SHP77 (cell line): ENCODE results near the gene CD48.
"Not testable (repeated sequence)": the region's sequence is repeated elsewhere in the genome, so short reads cannot be mapped to it uniquely, and the experiment has no call there.

Experiments used
- DNase-seq, 2 experiments: peaks; one replicate each; lab custom pipeline; 2025; lab: John Stamatoyannopoulos, UW

The CD48 gene

DNA sequence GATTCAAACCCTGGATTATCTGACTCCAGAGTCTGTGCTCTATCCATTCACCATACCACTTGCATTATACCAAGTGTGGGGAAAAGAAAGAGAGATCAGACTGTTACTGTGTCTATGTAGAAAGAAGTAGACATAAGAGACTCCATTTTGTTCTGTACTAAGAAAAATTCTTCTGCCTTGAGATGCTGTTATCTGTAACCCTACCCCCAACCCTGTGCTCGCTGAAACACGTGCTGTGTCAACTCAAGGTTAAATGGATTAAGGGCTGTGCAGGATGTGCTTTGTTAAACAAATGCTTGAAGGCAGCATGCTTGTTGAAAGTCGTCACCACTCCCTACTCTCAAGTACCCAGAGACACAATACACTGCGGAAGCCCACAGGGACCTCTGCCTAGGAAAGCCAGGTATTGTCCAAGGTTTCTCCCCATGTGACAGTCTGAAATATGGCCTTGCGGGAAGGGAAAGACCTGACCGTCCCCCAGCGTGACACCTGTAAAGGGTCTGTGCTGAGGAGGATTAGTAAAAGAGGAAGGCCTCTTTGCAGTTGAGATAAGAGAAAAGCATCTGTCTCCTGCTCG, 59.5 kb downstream of the CD48 start:
- DNase-seq, result not testable (repeated sequence)

- DNase-seq, result no peak
These were observed 60.1 kb downstream of the CD48 start for GRCh38 chr1:160651433-160652064.

GRCh38 chr1:160647329-160647720, 64.3 kb downstream of the CD48 start:
- DNase-seq, result no peak

DNA sequence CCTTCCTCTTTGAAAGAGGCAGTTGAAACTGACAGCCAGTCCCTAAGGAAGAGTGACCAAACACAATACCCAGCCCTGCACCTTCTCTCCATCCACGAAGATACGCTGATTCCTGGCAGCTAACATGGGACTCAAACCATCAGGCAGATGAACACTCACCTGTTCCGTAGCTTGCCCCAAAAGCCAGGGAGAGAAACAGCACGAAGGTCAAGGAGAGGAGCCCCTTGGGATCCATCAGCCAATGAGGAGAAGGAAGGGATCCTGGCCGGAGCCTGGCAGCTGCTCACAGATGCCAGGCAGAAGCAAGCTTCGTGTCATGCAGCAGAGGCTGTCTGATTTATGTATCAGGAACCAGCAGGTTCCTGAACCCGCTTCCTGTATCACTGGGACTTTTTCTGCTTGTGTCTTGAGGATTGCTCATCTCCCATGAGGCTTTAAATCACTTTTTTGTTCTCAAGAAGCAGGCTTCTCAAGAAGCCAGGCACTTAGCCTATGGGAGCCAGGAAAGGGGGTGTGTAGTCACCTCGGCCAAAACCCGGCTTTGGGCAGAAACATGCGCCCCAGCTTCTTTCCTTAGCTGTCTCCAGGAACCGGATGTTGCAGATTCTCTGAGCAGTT, 64.8 kb downstream of the CD48 start, which contains the start of gene SLAMF1:
SLAMF1 (minus strand) TSS at position 334 of the 618 bp plus-strand sequence; CDS start at position 235, 99 bp downstream.
- DNase-seq, result no peak

DNA sequence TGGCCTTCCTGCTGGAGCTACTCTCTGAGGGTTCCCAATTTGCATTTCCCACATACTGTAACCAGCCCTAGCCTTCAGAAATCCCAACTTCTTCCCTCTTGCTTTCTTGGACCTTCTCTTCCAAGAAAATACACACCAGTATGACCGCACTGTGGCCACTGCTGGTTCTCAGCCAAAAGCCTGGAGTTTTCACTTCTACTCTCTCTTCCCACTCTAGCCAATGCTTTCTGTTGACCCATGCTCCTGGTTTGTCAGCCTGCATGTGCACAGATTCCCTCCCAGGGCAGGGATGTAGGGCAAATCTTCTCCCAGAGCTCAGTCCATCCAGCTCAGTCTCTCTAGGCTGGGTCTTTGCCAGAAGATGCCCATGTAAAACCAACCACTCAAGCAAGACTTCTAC, 65.4 kb downstream of the CD48 start:
- no peak for DNase-seq

DNA sequence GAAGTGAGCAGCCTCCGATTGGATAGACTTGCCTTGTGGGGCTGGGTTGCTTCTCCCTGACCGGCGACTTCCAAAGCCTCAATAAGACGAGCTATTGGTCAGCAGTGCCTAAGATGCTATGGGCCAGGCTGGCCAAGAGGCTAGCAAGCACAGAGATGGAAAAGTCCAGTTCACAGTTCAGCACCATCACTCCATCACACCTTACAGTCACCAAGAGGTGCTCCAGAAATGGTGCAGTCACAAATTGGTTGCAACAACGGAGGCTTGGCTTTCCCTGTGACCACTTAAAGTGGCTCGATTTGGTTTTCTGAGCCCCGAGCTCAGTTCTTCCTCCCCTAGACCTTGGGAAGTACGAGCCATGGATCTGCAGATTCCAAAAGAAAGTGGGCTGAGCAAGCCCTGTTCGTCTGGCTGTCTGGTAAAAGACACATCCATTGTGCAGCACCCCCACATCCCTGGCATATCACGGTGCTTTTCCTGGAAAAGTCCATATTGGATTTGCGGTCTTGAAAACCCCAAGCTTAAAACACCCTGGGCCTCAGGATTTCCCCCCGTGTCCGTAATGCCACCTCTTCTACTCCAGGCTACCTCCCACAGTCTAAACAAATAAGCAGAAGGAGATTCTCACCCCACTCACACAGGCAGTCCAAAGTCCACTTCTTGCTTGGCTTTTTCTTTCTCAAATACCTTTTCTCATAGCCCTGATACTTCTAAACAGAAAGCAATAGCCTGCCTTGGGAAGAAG, 66.1 kb downstream of the CD48 start:
- no peak for DNase-seq

DNA sequence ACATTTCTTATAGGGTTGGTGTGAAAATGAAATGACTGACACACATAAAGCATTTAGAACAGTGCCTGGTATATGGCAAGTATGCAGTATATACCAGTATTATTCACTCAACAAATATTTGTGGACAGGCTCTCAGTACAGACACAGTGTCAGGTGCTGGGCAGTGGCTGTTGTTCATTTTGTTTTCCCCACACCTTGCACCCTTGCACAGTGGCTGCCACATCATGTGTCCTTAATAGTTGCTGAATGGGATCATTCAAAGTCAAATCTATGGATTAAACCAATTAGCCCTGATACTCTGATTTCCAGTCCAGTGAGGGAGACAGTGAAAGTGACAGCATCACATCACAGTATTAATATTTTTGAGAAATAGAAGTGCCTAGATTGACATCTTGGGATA, 67.2 kb downstream of the CD48 start:
- DNase-seq, result no peak

DNA sequence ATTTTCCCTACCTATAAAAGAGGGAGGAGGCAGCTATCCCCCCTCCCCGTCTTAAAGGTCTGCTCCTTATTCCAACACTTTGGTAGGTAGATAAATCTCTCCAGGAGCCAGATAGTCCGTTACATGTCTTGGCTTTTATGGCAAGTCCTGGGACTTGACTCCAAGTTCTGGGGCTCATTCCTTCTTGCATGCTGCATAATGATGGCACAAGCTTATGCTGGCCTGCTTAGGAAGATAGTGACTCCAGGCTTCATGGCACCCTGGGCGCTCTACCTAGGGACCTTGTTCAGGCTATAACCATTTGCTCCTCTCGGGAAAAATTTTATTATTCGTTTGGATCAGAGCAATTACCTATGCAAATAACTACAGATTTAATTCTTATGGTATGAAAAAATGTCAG, 68.5 kb downstream of the CD48 start:
- DNase-seq, result no peak

GRCh38 chr1:160642281-160642644, 69.4 kb downstream of the CD48 start:
- DNase-seq, result no peak

DNA sequence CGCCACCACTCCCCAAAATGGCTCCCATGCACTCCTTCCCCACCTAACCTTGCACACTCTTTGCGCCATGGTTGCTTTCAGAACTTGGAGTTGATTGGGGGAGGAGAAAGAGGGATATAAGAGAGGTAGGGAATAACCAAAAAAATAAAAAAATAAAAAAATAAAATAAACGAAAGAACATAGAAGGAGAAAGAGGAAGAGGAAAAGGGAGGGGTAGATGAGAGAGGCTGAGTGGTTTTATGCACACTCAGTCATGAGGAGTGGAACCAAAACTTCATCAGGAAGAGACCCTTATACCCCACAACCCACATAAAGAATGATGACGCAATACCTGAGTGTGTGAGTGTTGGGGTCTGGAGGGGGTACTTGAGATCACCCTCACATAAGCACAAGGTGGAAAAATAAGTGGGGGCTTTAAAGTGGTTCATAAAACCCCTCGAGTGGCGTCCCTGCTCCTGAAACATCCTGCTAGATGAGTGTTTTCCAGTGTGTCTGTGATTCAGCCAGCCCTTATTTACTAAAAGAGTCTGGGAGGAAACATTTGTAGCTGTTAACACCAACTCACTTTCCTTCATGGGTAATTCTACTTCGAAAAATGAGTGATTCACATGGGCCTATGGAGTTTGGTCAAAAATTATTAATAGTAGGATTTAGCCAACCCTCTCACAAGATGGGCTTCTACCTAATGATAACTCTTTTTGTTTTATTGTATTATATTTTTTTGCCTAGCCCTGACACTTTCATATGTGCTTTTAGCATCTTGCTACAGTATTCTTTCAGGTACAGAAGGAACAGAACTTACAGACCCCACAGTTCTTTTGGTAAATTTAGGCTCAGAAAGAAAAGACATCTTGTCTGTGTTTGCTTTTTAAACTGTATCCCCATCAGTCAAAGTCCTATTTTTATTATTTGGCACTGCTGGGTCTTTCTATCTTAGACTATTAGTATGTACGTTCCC, 70.0 kb downstream of the CD48 start:
- no peak for DNase-seq

DNA sequence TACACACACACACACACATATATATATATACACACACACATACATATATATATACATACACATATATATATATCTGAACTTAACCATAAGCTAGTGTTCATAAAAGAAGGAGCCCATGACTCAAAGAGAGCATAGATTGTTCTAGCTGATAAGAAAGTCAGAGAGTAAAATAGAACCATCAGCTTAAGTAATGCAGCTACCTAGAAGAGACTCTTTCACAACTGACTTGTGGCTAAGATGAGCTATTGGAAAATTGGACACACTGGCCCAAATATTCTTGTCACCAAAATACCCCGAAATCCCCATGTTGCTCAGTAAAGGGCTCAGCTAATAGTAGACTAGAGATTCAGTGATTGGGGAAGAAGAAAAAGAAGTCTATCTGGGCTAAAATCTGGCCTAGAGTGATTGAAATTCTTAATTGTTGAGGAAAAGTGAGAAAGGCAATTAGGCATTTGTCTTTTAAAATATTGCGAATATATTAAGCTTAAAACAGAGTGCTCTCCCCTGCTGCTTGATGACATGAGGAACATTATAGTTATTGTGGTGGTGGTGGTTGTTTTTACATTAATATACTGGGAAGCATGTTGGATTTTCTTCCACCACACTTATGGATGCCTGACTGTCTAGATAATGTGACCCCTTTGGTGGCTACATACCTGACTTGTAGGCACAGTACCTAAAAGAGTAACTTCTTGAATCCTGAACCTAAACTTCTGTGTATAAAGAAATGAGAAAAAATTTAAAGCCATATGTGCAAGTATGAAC, 71.1 kb downstream of the CD48 start:
- DNase-seq, result no peak

DNA sequence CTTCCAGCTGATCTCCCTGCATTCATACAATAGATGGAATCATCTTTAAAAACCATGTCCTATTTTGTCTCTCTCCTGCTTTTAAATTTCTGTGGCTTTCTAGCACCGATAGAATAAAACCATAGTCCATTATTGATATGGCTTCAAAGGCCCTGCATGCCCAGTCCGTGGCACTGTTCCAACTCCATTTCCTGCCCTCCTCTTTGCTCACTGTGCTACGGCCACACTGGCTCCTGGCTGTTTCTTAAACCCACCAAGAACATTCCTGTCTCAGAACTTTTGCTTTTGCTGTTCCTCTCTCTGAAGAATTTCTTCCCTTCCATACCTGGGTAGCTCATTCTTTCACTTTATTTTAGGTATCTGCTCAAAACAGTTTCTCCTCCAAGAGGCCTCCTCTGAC, 72.0 kb downstream of the CD48 start:
- DNase-seq, result no peak

DNA sequence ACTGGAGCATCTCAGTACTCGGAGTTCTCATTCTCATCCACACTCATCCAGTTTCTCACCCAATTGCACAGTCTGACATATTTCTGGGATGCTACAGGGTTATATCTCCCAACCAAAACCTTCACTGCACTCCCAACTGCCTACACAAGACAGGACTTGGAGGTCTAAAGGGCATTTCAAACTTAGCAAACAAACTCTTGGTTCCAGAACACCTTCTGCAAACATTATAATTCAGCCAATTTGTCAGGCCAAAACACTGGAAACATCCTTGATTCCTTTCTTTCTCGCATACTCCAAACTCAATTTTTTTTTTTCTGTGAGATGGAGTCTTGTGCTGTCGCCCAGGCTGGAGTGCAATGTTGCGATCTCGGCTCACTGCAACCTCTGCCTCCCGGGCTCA, 72.7 kb downstream of the CD48 start:
- DNase-seq, result no peak

- DNase-seq, result no peak
These were observed 73.1 kb downstream of the CD48 start for GRCh38 chr1:160638540-160638857.

DNA sequence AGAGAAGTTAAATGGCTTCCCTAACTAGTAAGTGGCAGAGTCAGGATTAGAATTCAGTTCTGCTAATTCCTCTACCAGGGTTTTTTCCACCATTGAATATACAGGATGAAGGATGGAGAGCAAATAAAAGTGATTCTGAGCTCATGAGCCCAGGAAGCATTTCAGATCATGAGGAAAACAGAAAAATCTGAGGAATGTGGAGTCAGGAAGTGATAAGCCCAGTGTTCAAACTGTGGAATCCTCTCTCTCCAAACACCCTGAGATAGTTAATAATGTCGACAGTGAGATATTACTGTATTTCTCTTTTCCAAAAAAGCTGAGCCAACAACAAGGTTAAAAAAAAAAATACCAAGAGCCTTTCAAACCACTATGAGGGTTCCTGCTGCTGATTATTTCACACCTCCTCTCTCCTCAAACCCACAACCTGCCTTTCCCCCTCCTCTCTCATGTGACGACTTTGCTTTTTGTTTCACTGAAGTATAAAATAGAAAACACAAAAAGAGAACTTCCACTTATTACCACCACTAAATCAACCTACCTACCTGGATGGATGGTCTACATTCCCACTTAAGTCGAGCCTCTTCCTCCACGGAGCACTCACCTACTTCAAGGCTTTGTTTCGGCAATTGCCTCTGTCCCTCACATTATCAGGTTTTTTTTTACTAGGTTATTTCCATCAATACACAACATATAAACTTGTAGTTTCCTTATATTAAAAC, 73.6 kb downstream of the CD48 start:
- DNase-seq, result no peak

DNA sequence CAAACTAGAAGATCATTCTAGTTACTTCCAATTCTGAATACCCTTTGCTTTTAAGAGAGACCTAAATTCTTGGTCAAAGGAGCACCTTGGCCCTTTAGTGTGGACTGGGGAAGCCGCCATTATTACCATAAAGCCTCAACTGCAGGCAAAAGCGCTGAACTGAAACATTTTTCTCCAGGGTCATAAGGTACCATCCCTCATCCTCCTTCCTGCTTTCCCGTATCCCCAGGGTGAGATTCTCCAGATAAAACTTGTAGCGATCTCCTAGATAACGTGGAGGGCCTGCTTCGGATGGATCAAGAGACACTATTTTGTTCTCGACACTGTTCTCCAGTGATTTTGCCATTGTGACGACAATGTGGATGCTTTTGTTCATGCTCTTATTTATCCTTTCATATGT, 74.6 kb downstream of the CD48 start:
- DNase-seq, result no peak

DNA sequence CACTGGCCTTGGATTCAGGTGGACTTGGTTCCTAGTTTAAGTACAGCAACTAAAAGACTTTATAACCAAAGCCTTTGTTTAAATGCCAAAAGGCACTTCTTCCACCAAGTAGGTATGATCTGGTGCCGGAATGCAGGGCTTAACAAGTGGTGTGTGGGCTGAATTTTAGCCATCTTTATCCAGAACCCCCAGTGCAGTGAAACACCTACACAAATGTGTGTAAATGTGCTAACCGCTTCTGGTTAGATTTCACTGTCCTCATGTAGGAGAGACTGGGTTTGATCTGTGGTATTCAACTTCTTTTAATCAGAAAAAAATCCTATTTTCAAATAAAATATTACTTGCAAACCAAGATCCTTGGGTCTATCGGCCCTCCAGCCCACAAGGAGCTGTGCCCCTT, 75.1 kb downstream of the CD48 start:
- DNase-seq, result no peak

DNA sequence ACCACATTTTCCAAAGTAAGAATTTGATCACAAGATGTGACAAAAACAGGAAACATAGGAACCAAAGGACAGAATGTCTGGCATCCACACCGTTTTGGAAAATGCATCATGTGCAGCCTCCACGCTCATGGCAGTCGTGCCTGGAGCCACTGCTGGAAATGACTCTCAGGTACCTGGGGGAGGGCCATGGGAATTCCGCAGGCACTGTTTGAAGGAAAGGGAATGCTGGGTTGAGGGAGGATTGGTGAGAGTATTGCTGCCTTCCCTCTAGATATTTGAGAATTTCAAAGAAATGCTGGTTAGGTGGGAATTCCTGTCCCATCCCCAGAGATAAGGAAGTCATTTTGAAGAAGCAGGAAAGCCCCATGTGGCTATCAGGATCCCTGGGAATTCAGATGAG, 75.5 kb downstream of the CD48 start:
- DNase-seq, result no peak

DNA sequence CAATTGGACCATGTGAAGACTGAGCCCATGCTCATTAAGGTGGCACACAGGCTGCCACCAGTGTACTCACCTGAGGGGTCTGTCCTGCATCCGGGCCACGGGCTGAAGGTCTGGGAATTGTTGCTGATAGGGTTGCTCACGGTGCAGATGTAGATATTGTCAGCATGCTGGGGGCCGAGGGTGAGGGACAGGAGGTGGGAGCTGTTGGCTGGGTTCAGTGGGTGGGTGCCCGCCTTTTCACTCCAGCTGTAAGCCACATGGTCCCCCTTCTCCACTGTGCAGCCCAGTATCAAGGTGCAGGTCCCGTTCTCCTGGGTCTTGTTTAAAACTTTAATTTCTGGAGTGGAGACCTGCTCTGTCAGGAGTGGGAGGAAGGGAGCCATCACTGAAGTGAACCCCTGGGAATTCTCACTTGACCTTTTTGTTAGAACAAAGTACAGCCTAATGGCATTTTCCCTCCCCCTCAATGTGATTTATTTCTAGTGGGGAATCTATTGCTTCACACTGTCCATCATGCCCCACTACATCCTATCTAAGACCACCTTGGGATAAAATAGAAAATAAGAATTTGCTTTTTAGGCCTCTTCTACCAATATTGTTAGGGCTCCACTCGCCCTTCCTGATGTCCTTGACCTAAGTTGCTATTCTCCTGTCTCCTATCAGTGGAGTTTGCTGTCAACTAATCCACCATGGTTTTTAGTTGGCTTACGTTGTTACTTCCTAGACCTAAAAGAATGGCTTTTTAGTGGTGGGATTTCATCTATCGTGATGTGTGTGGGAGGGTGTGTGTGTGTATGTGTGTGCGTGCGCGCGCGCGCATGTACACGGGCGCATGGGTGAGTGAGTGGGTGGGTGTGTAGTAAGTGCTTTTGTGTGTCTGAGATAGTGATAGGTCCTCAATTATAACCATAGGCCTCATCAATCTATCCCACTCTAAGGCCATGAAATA, 76.8 kb downstream of the CD48 start:
- no peak for DNase-seq
